SK-N-MC (cell line): ENCODE results near the gene AHI1.

Experiments
- EZH2 ChIP-seq: fragments of 200-600 bp; sonication (generic); IDR thresholded peaks from one replicate; pipeline ENCODE4 v1.6.1; 2017; ENCODE audit warnings: antibody characterized with exemption
- POLR2AphosphoS5 ChIP-seq: IDR thresholded peaks from 2 replicates; pipeline ENCODE4 v1.6.1; 2012; ENCODE audit warnings: mild to moderate bottlenecking, low read depth, low read length, borderline replicate concordance

GRCh38 chr6:135296715-135297114, 200.8 kb downstream of the AHI1 start:
- TF ChIP-seq EZH2 (no peak), POLR2AphosphoS5 (no peak)
